ENCODE data around the gene VIPAS39. TPM values are rescaled to one million over a fixed set of nuclear protein-coding genes. Genes with fewer than 3 reads are reported as not detected.

VIPAS39 gene
- total RNA-seq, 2 experiments from 2014 or later, result 14.9 to 16.8 TPM

GRCh38 chr14:77459072-77459723, 1.8 kb upstream of the VIPAS39 start:
- peak overlapping the region; percentile 100 for H3K4me3 Mint-ChIP-seq
- peaks cover 35% of the 10 kb centered on the region for H3K36me3 Mint-ChIP-seq
- intact Hi-C loops (cut with micrococcal nuclease), result loop anchor here (2.0 to 10.0 kb wide), 5 partner anchors 184 to 694 kb away; partner anchors contain the start of genes ANGEL1 and VASH1
- peak; percentile 80 for DNase-seq
- ChIA-PET CTCF (interaction anchor here (0.6 to 2.5 kb wide), 25 partner anchors 8 to 341 kb away, joined by 3 to 22 read pairs (median 5); partner anchors contain the start of genes ADCK1, GSTZ1, POMT2 and SAMD15), POLR2A (interaction anchor here (0.7 to 1.0 kb wide), 2 partner anchors 138 to 362 kb away, joined by 3 read pairs; partner anchors contain the start of genes CIPC, GSTZ1 and POMT2)
- H3K9me3 Mint-ChIP-seq, result no peaks in the 10 kb centered on the region
- H3K4me1 Mint-ChIP-seq (ENCODE audit: low read depth), result peaks cover 35% of the 10 kb centered on the region
- H3K27me3 Mint-ChIP-seq, result no peaks in the 10 kb centered on the region
- peak overlapping the region; percentile 98 for H3K27ac Mint-ChIP-seq

GRCh38 chr14:77458249-77458950, 999 bp upstream of the VIPAS39 start:
- intact Hi-C loops (cut with micrococcal nuclease), result loop anchor here (1.0 to 10.0 kb wide), 6 partner anchors 93 to 694 kb away; partner anchors contain the start of genes ANGEL1 and VASH1
- peaks cover 35% of the 10 kb centered on the region for H3K4me1 Mint-ChIP-seq (ENCODE audit: low read depth)
- POLR2A ChIA-PET, result interaction anchor here (0.7 to 1.9 kb wide), 4 partner anchors 82 to 361 kb away, joined by 3 to 10 read pairs (median 4); partner anchors contain the start of genes CIPC, GSTZ1, POMT2 and SAMD15
- H3K4me3 Mint-ChIP-seq, result peak overlapping the region; percentile 100
- CTCF ChIA-PET, result interaction anchor here (0.7 to 2.5 kb wide), 18 partner anchors 9 to 342 kb away, joined by 3 to 22 read pairs (median 5); partner anchors contain the start of genes ADCK1, GSTZ1, POMT2 and SAMD15
- H3K27me3 Mint-ChIP-seq, result no peaks in the 10 kb centered on the region
- DNase-seq, result peak; percentile 55
- peaks cover 32% of the 10 kb centered on the region for H3K36me3 Mint-ChIP-seq
- no peaks in the 10 kb centered on the region for H3K9me3 Mint-ChIP-seq
- H3K27ac Mint-ChIP-seq, result peak overlapping the region; percentile 98

- peaks cover 35% of the 10 kb centered on the region for H3K4me1 Mint-ChIP-seq (ENCODE audit: low read depth)
- peak overlapping the region; percentile 100 for H3K4me3 Mint-ChIP-seq
- intact Hi-C loops (cut with micrococcal nuclease), result loop anchor here (1.0 to 10.0 kb wide), 14 partner anchors 80 to 692 kb away; partner anchors contain the start of genes ADCK1, ALKBH1, ANGEL1 and CIPC
- H3K27ac Mint-ChIP-seq, result peak overlapping the region; percentile 98
- H3K9me3 Mint-ChIP-seq, result no peaks in the 10 kb centered on the region
- ChIA-PET CTCF (interaction anchor here (0.6 to 1.6 kb wide), 3 partner anchors 80 to 160 kb away, joined by 3 to 7 read pairs (median 3); partner anchors contain the start of genes SAMD15 and TMED8), POLR2A (interaction anchor here (1.0 to 1.9 kb wide), 3 partner anchors 80 to 154 kb away, joined by 3 to 10 read pairs (median 5); partner anchors contain the start of genes SAMD15 and TMED8)
- no peaks in the 10 kb centered on the region for H3K27me3 Mint-ChIP-seq
- no peak for DNase-seq
- H3K36me3 Mint-ChIP-seq, result peaks cover 35% of the 10 kb centered on the region
Measured at GRCh38 chr14:77457115-77457521, 283 bp downstream of the VIPAS39 start.

- ChIA-PET CTCF (interaction anchor here (1.6 kb wide), 1 partner anchor 140 kb away, joined by 7 read pairs; no protein-coding TSS in a partner anchor), POLR2A (no interaction called here)
- peaks cover 26% of the 10 kb centered on the region for H3K4me1 Mint-ChIP-seq (ENCODE audit: low read depth)
- H3K36me3 Mint-ChIP-seq, result peaks cover 31% of the 10 kb centered on the region
- intact Hi-C loops (cut with micrococcal nuclease), result loop anchor here (5.0 to 10.0 kb wide), 4 partner anchors 304 to 691 kb away; partner anchors contain the start of genes ANGEL1 and VASH1
- DNase-seq, result no peak
- H3K9me3 Mint-ChIP-seq, result no peaks in the 10 kb centered on the region
- peak overlapping the region; percentile 100 for H3K4me3 Mint-ChIP-seq
- H3K27me3 Mint-ChIP-seq, result no peaks in the 10 kb centered on the region
- H3K27ac Mint-ChIP-seq, result no peak overlapping the region
Measured at GRCh38 chr14:77455966-77456640, 1.3 kb downstream of the VIPAS39 start.

- Mint-ChIP-seq H3K4me3 (no peak overlapping the region), H3K4me1 (ENCODE audit: low read depth) (no peaks in the 10 kb centered on the region), H3K27ac (no peak overlapping the region), H3K36me3 (peaks cover 27% of the 10 kb centered on the region), H3K9me3 (no peaks in the 10 kb centered on the region), H3K27me3 (no peaks in the 10 kb centered on the region)
- intact Hi-C loops (cut with micrococcal nuclease), result no loop called here
- DNase-seq, result no peak
- ChIA-PET CTCF (interaction anchor here (0.7 kb wide), 1 partner anchor 343 kb away, joined by 3 read pairs; no protein-coding TSS in a partner anchor), POLR2A (no interaction called here)
Measured at GRCh38 chr14:77442196-77442595, 15.2 kb downstream of the VIPAS39 start.

- CTCF ChIA-PET, result no interaction called here
Measured at GRCh38 chr14:77439861-77440260, 17.5 kb downstream of the VIPAS39 start.

GRCh38 chr14:77438596-77438995, 18.8 kb downstream of the VIPAS39 start:
- ChIA-PET POLR2A (no interaction called here), CTCF (interaction anchor here (1.3 to 2.5 kb wide), 2 partner anchors 61 to 123 kb away, joined by 3 to 7 read pairs; partner anchors contain the start of genes SAMD15 and TMED8)
- Mint-ChIP-seq H3K9me3 (no peaks in the 10 kb centered on the region), H3K4me1 (ENCODE audit: low read depth) (no peaks in the 10 kb centered on the region), H3K4me3 (no peak overlapping the region), H3K36me3 (peaks cover 42% of the 10 kb centered on the region), H3K27ac (no peak overlapping the region), H3K27me3 (no peaks in the 10 kb centered on the region)
- intact Hi-C loops (cut with micrococcal nuclease), result no loop called here
- DNase-seq, result no peak

More at GRCh38 chr14:77439861-77440260, 17.5 kb downstream of the VIPAS39 start:
- Mint-ChIP-seq H3K36me3 (peaks cover 39% of the 10 kb centered on the region), H3K27me3 (no peaks in the 10 kb centered on the region), H3K4me1 (ENCODE audit: low read depth) (no peaks in the 10 kb centered on the region), H3K4me3 (no peak overlapping the region), H3K9me3 (no peaks in the 10 kb centered on the region), H3K27ac (no peak overlapping the region)
- POLR2A ChIA-PET, result no interaction called here
- intact Hi-C loops (cut with micrococcal nuclease), result no loop called here
- DNase-seq, result no peak

GRCh38 chr14:77436042-77436441, 21.4 kb downstream of the VIPAS39 start:
- no peak overlapping the region for H3K27ac Mint-ChIP-seq

GRCh38 chr14:77426396-77426795, 31.0 kb downstream of the VIPAS39 start:
- H3K4me3 Mint-ChIP-seq, result no peak overlapping the region
- ChIA-PET POLR2A (no interaction called here), CTCF (no interaction called here)
- intact Hi-C loops (cut with micrococcal nuclease), result no loop called here
- peaks cover 82% of the 10 kb centered on the region for H3K36me3 Mint-ChIP-seq
- no peak overlapping the region for H3K27ac Mint-ChIP-seq
- no peaks in the 10 kb centered on the region for H3K4me1 Mint-ChIP-seq (ENCODE audit: low read depth)
- no peaks in the 10 kb centered on the region for H3K27me3 Mint-ChIP-seq
- H3K9me3 Mint-ChIP-seq, result peaks cover 4% of the 10 kb centered on the region
- DNase-seq, result no peak

More at GRCh38 chr14:77436042-77436441, 21.4 kb downstream of the VIPAS39 start:
- Mint-ChIP-seq H3K4me1 (ENCODE audit: low read depth) (no peaks in the 10 kb centered on the region), H3K27me3 (no peaks in the 10 kb centered on the region), H3K4me3 (no peak overlapping the region), H3K9me3 (no peaks in the 10 kb centered on the region), H3K36me3 (peaks cover 31% of the 10 kb centered on the region)
- intact Hi-C loops (cut with micrococcal nuclease), result no loop called here
- CTCF ChIA-PET, result interaction anchor here (0.8 kb wide), 1 partner anchor 15 kb away, joined by 3 read pairs; no protein-coding TSS in a partner anchor
- POLR2A ChIA-PET, result no interaction called here
- DNase-seq, result no peak

- ChIA-PET POLR2A (no interaction called here), CTCF (no interaction called here)
- H3K4me3 Mint-ChIP-seq, result no peak overlapping the region
- intact Hi-C loops (cut with micrococcal nuclease), result no loop called here
- no peak for DNase-seq
- H3K36me3 Mint-ChIP-seq, result peaks cover 82% of the 10 kb centered on the region
- H3K4me1 Mint-ChIP-seq (ENCODE audit: low read depth), result no peaks in the 10 kb centered on the region
- peaks cover 16% of the 10 kb centered on the region for H3K9me3 Mint-ChIP-seq
- H3K27me3 Mint-ChIP-seq, result no peaks in the 10 kb centered on the region
- no peak overlapping the region for H3K27ac Mint-ChIP-seq
Measured at GRCh38 chr14:77424862-77425261, 32.5 kb downstream of the VIPAS39 start.

- intact Hi-C loops (cut with micrococcal nuclease), result no loop called here
- CTCF ChIA-PET, result no interaction called here
Measured at GRCh38 chr14:77423423-77423822, 34.0 kb downstream of the VIPAS39 start, which contains the start of gene NOXRED1. Gene NOXRED1 (minus strand): TSS chr14:77423523. CDS start chr14:77422889, 634 bp downstream.

More at GRCh38 chr14:77423423-77423822, 34.0 kb downstream of the VIPAS39 start, which contains the start of gene NOXRED1:
- H3K36me3 Mint-ChIP-seq, result peaks cover 73% of the 10 kb centered on the region
- H3K9me3 Mint-ChIP-seq, result peaks cover 25% of the 10 kb centered on the region
- H3K4me3 Mint-ChIP-seq, result no peak within 1 kb of the TSS
- POLR2A ChIA-PET, result no interaction called here
- no peaks in the 10 kb centered on the region for H3K27me3 Mint-ChIP-seq
- no peaks in the 10 kb centered on the region for H3K4me1 Mint-ChIP-seq (ENCODE audit: low read depth)
- no peak for DNase-seq
- no peak within 1 kb of the TSS for H3K27ac Mint-ChIP-seq
